Measurements from ENCODE around the gene LIPJ. TPM values are rescaled to one million over a fixed set of nuclear protein-coding genes. Genes with fewer than 3 reads are reported as not detected.
A peak's percentile ranks its signal among the peaks of the same experiment; 100 is the strongest.

Gene LIPJ
- total RNA-seq, 1 experiment from 2014 or later, result not detected

DNA sequence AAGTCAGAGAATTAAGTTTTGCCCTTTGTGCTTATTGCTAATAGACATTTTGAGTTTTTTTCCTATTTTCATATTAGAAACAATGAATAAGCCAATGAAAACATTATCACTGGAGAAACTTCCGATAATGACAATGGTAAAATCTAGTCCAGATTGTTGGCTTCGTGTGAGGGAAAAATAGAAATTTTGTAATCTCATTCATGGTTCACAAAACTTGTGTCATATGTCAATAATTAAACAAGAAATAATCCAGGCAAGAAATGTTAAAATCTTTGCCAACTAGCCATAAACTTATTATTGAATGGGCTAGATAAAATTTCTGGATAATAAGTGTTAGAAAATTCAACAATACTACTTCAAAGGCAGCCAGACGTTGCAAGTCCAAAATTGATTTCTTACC lies 40.1 kb upstream of the LIPJ start:
- H3K27me3 Mint-ChIP-seq (ENCODE audit: insufficient read depth, unreplicated experiment), result no peaks in the 10 kb centered on the region
- H3K4me3 Mint-ChIP-seq (ENCODE audit: unreplicated experiment), result no peak overlapping the region
- no peak overlapping the region for H3K27ac Mint-ChIP-seq (ENCODE audit: low read depth, unreplicated experiment)
- BruUV-seq (replicated peaks), result no TSS peak
- DNase-seq (ENCODE audit: unreplicated experiment), result no peak
- H3K9me3 Mint-ChIP-seq (ENCODE audit: unreplicated experiment), result no peaks in the 10 kb centered on the region
- peaks cover 6% of the 10 kb centered on the region for H3K4me1 Mint-ChIP-seq (ENCODE audit: insufficient read depth, unreplicated experiment)
- POLR2A ChIA-PET, result no interaction called here
- TF ChIP-seq, protein P1, sequence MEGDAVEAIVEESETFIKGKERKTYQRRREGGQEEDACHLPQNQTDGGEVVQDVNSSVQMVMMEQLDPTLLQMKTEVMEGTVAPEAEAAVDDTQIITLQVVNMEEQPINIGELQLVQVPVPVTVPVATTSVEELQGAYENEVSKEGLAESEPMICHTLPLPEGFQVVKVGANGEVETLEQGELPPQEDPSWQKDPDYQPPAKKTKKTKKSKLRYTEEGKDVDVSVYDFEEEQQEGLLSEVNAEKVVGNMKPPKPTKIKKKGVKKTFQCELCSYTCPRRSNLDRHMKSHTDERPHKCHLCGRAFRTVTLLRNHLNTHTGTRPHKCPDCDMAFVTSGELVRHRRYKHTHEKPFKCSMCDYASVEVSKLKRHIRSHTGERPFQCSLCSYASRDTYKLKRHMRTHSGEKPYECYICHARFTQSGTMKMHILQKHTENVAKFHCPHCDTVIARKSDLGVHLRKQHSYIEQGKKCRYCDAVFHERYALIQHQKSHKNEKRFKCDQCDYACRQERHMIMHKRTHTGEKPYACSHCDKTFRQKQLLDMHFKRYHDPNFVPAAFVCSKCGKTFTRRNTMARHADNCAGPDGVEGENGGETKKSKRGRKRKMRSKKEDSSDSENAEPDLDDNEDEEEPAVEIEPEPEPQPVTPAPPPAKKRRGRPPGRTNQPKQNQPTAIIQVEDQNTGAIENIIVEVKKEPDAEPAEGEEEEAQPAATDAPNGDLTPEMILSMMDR (IDR thresholded peaks at IDR 0.05; ENCODE audit: unreplicated experiment), result no peak
- no peaks in the 10 kb centered on the region for H3K36me3 Mint-ChIP-seq (ENCODE audit: insufficient read depth, unreplicated experiment)
- CTCF ChIA-PET, result no interaction called here
- intact Hi-C loops (cut with micrococcal nuclease), result no loop called here

DNA sequence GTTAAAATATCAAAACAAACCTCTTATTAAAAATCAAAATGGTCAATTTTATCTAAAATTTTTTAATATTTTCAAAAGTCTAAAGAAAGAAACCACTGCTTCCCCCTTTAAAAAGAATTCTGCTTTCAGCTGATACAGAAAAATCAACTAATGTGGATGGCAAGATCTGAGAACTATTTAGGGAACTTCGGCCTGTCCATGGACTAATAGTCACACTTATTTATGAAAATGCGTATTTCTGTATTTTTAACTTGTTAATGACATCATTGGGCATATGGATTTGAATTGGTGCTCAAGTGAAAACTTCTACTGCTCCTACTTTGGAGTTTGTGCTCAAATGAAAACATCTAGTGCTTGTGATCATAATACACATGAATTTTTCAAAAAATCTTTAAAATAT lies 35.3 kb upstream of the LIPJ start:
- peaks cover 5% of the 10 kb centered on the region for H3K36me3 Mint-ChIP-seq (ENCODE audit: insufficient read depth, unreplicated experiment)
- TF ChIP-seq, protein P1 (IDR thresholded peaks at IDR 0.05; ENCODE audit: unreplicated experiment), result no peak
- peaks cover 9% of the 10 kb centered on the region for H3K4me1 Mint-ChIP-seq (ENCODE audit: insufficient read depth, unreplicated experiment)
- H3K9me3 Mint-ChIP-seq (ENCODE audit: unreplicated experiment), result peaks cover 12% of the 10 kb centered on the region
- CTCF ChIA-PET, result interaction anchor here (0.6 to 4.6 kb wide), 9 partner anchors 10 to 692 kb away, joined by 3 to 37 read pairs (median 8); no protein-coding TSS in a partner anchor
- no peak overlapping the region for H3K4me3 Mint-ChIP-seq (ENCODE audit: unreplicated experiment)
- no TSS peak for BruUV-seq (replicated peaks)
- peak overlapping the region; percentile 51 for H3K27ac Mint-ChIP-seq (ENCODE audit: low read depth, unreplicated experiment)
- intact Hi-C loops (cut with micrococcal nuclease), result loop anchor here (10.0 kb wide), 1 partner anchor 396 kb away; no protein-coding TSS in a partner anchor
- no peak for DNase-seq (ENCODE audit: unreplicated experiment)
- POLR2A ChIA-PET, result interaction anchor here (0.7 to 4.4 kb wide), 8 partner anchors 9 to 733 kb away, joined by 3 to 19 read pairs (median 7); partner anchors contain the start of gene ATAD1
- no peaks in the 10 kb centered on the region for H3K27me3 Mint-ChIP-seq (ENCODE audit: insufficient read depth, unreplicated experiment)

DNA sequence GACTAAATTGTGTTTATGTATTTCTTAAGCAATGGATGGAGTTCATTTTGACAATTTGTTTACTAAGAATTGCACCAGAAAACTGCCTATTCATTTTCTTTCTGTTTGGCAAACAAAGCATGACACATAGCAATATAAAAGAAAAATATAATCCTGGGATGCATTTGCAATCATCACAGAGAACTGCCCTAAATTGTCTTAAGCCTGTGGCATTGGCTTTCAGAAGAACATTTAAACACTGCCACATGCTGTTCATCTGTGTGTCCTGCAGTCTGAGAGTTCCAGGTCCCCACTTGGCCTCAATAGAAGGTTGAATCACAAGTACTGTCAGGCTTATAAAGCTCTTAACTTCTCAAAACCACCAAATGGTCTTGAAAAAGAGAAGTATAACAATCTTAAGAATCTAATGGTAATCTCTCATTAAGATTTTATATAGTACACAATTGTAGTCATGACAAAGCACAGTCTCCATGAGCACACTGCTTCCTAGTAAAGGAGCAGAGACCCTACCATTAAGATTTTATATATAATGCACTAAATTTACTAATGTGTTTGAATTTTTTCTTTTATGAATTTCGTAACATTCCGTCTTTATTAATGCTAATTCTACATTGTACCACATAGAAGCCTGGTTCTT lies 33.3 kb upstream of the LIPJ start:
- ChIA-PET CTCF (interaction anchor here (0.5 to 4.6 kb wide), 29 partner anchors 9 to 739 kb away, joined by 3 to 37 read pairs (median 4); no protein-coding TSS in a partner anchor), POLR2A (interaction anchor here (0.5 to 4.4 kb wide), 12 partner anchors 9 to 708 kb away, joined by 3 to 21 read pairs (median 8); partner anchors contain the start of genes KLLN and PTEN)
- Mint-ChIP-seq H3K27ac (ENCODE audit: low read depth, unreplicated experiment) (no peak overlapping the region), H3K9me3 (ENCODE audit: unreplicated experiment) (peaks cover 19% of the 10 kb centered on the region), H3K4me3 (ENCODE audit: unreplicated experiment) (no peak overlapping the region), H3K27me3 (ENCODE audit: insufficient read depth, unreplicated experiment) (no peaks in the 10 kb centered on the region), H3K36me3 (ENCODE audit: insufficient read depth, unreplicated experiment) (peaks cover 5% of the 10 kb centered on the region), H3K4me1 (ENCODE audit: insufficient read depth, unreplicated experiment) (peaks cover 16% of the 10 kb centered on the region)
- BruUV-seq (replicated peaks), result no TSS peak
- intact Hi-C loops (cut with micrococcal nuclease), result loop anchor here (1.0 to 10.0 kb wide), 5 partner anchors 81 to 693 kb away; no protein-coding TSS in a partner anchor
- DNase-seq (ENCODE audit: unreplicated experiment), result peak; percentile 77
- TF ChIP-seq, protein P1 (IDR thresholded peaks at IDR 0.05; ENCODE audit: unreplicated experiment), result peak; percentile 69

DNA sequence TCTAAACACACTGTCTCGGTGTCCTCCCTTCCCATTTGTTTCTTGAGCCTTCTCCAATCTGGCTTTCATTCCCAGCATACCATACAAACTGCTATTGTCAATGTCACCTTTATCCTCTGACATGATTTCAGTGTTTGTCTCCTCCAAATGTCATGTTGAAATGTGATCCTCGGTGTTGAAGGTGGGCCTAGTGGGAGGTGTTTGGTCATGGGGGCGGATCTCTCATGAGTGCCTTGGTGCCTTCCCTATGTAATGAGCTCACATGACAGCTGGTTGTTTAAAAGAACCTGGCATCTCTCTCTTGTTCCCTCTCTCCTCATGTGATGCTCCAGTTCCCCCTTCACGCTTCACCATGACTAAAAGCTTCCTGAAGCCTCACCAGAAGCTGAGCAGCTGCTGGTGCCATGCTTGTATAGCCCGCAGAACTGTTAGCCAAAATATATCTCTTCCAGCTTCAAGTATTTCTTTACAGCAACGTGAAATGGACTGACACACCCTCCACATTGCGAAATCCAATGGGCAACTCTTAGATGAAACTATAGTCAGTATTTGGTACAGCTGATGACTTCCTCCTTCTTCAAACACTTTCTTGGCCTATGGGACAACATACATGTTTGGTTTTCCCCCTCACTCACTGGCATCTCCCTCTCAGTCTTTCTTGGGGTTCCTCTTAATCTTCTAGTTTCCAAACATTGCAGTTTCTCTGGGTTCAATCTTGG lies 31.2 kb upstream of the LIPJ start:
- TF ChIP-seq, protein P1 (IDR thresholded peaks at IDR 0.05; ENCODE audit: unreplicated experiment), result no peak
- intact Hi-C loops (cut with micrococcal nuclease), result loop anchor here (10.0 kb wide), 1 partner anchor 401 kb away; no protein-coding TSS in a partner anchor
- DNase-seq (ENCODE audit: unreplicated experiment), result peak; percentile 46
- ChIA-PET CTCF (interaction anchor here (0.5 to 4.6 kb wide), 10 partner anchors 83 to 899 kb away, joined by 3 to 37 read pairs (median 4); no protein-coding TSS in a partner anchor), POLR2A (interaction anchor here (1.0 to 1.3 kb wide), 3 partner anchors 11 to 460 kb away, joined by 3 to 4 read pairs (median 3); no protein-coding TSS in a partner anchor)
- no TSS peak for BruUV-seq (replicated peaks)
- Mint-ChIP-seq H3K27me3 (ENCODE audit: insufficient read depth, unreplicated experiment) (no peaks in the 10 kb centered on the region), H3K9me3 (ENCODE audit: unreplicated experiment) (peaks cover 19% of the 10 kb centered on the region), H3K4me1 (ENCODE audit: insufficient read depth, unreplicated experiment) (peaks cover 16% of the 10 kb centered on the region), H3K36me3 (ENCODE audit: insufficient read depth, unreplicated experiment) (peaks cover 5% of the 10 kb centered on the region), H3K27ac (ENCODE audit: low read depth, unreplicated experiment) (no peak overlapping the region), H3K4me3 (ENCODE audit: unreplicated experiment) (no peak overlapping the region)
